GM19324 (cell line): Measurements from ENCODE around the gene TRAPPC2L.
"Not testable (repeated sequence)": the region's sequence is repeated elsewhere in the genome, so short reads cannot be mapped to it uniquely, and the experiment has no call there.

ENCODE experiments used
- ATAC-seq: cut with Tn5 transposase; IDR thresholded peaks from one replicate; pipeline ENCODE4 v1.9.1; 2021; ENCODE audit warnings: mild to moderate bottlenecking, moderate library complexity; ENCODE audit not compliant: unreplicated experiment, low FRiP score

The TRAPPC2L gene

GRCh38 chr16:88817785-88818574 is 38.9 kb upstream of the TRAPPC2L start:
- ATAC-seq: no peak

GRCh38 chr16:88818575-88818874 is 38.4 kb upstream of the TRAPPC2L start:
- ATAC-seq: no peak

- ATAC-seq: no peak
Observed at GRCh38 chr16:88819126-88819525, 37.8 kb upstream of the TRAPPC2L start.

- ATAC-seq: no peak
Observed at GRCh38 chr16:88820385-88821025, 36.4 kb upstream of the TRAPPC2L start.

- ATAC-seq: no peak
Observed at GRCh38 chr16:88821168-88821850, 35.6 kb upstream of the TRAPPC2L start.

GRCh38 chr16:88822281-88823040 is 34.5 kb upstream of the TRAPPC2L start:
- ATAC-seq: no peak

- ATAC-seq: not testable (repeated sequence)
Observed at GRCh38 chr16:88823646-88824045, 33.3 kb upstream of the TRAPPC2L start.

- ATAC-seq: no peak
Observed at GRCh38 chr16:88824256-88825077, 32.5 kb upstream of the TRAPPC2L start.

GRCh38 chr16:88825146-88825545 is 31.8 kb upstream of the TRAPPC2L start:
- ATAC-seq: no peak

GRCh38 chr16:88826070-88826840 is 30.7 kb upstream of the TRAPPC2L start:
- no peak for ATAC-seq

GRCh38 chr16:88827727-88828126 is 29.2 kb upstream of the TRAPPC2L start:
- ATAC-seq: no peak

- no peak for ATAC-seq
Observed at GRCh38 chr16:88828711-88829110, 28.2 kb upstream of the TRAPPC2L start.

GRCh38 chr16:88830258-88830657 is 26.7 kb upstream of the TRAPPC2L start:
- no peak for ATAC-seq

GRCh38 chr16:88830783-88831182 is 26.1 kb upstream of the TRAPPC2L start:
- ATAC-seq: no peak

GRCh38 chr16:88831838-88832237 is 25.1 kb upstream of the TRAPPC2L start:
- no peak for ATAC-seq

GRCh38 chr16:88833086-88833485 is 23.8 kb upstream of the TRAPPC2L start:
- ATAC-seq: no peak

GRCh38 chr16:88834670-88835069 is 22.3 kb upstream of the TRAPPC2L start:
- no peak for ATAC-seq

GRCh38 chr16:88835383-88835782 is 21.5 kb upstream of the TRAPPC2L start:
- ATAC-seq: no peak

- no peak for ATAC-seq
Observed at GRCh38 chr16:88835818-88836217, 21.1 kb upstream of the TRAPPC2L start.
